ENCODE measurements around the gene PKDCC. TPM values are rescaled to one million over a fixed set of nuclear protein-coding genes. Genes with fewer than 3 reads are reported as not detected.

PKDCC gene
- total RNA-seq: 10 to 100 TPM in 1 of 2 donors, 1 to 10 TPM in 1; 8.0 to 52.3 TPM

GRCh38 chr2:42047488-42048298 lies at the start of gene PKDCC:
TSS of gene PKDCC (plus strand) at chr2:42048021. CDS start at chr2:42048200, 179 bp downstream.

Other genes with a start within 250 kb of the PKDCC start
- gene EML4, start 121.3 kb downstream of the PKDCC start, total RNA-seq: 10 to 100 TPM; 22.0 to 35.3 TPM